WTC11 (cell line): Measurements from ENCODE around the gene MTUS2. TPM values are rescaled to one million over a fixed set of nuclear protein-coding genes. Genes with fewer than 3 reads are reported as not detected.

Experiments
- ATAC-seq: fragments of 200-7000 bp; cut with Tn5 transposase; 2 replicates; pipeline ENCODE4 v1.10.0; 2021; ENCODE audit warnings: mild to moderate bottlenecking, moderate library complexity
- CTCF ChIA-PET: fragments of 300-600 bp; sonication (Branson Sonifier 250); formaldehyde crosslinking; loops from one replicate; lab custom pipeline; 2021; ENCODE audit warnings: antibody characterized with exemption; lab: Charles Lee
- POLR2A ChIA-PET: fragments of 350-600 bp; sonication (Branson Sonifier 250); formaldehyde crosslinking; loops from one replicate; lab custom pipeline; 2021; ENCODE audit warnings: antibody characterized with exemption; lab: Charles Lee
- DNase-seq: peaks from one replicate; pipeline ENCODE4 v3.0.0; 2021; ENCODE audit warnings: low spot score
- H3K27ac Mint-ChIP-seq: 2 replicates; pipeline ENCODE4 v1.8.0; 2021; ENCODE audit warnings: mixed read lengths
- H3K27me3 Mint-ChIP-seq: 2 replicates; pipeline ENCODE4 v1.8.0; 2021; ENCODE audit warnings: low read depth, mild to moderate bottlenecking, moderate library complexity, mixed read lengths
- H3K36me3 Mint-ChIP-seq: 2 replicates; pipeline ENCODE4 v1.8.0; 2021; ENCODE audit warnings: mixed read lengths
- H3K4me1 Mint-ChIP-seq: 2 replicates; pipeline ENCODE4 v1.8.0; 2022; ENCODE audit warnings: mixed read lengths
- H3K4me3 Mint-ChIP-seq: 2 replicates; pipeline ENCODE4 v1.8.0; 2021; ENCODE audit warnings: mild to moderate bottlenecking, moderate library complexity, mixed read lengths
- H3K9me3 Mint-ChIP-seq: 2 replicates; pipeline ENCODE4 v1.8.0; 2021; ENCODE audit warnings: mixed read lengths
- AFF4 ChIP-seq: sonication (generic); formaldehyde crosslinking; IDR thresholded peaks from 2 replicates; pipeline ENCODE4 v1.8.1; 2023; ENCODE audit warnings: mild to moderate bottlenecking, missing genetic modification reagents, borderline replicate concordance
- CREM ChIP-seq: sonication (generic); formaldehyde crosslinking; IDR thresholded peaks from 2 replicates; pipeline ENCODE4 v1.8.1; 2022; ENCODE audit warnings: mild to moderate bottlenecking, missing genetic modification reagents, moderate library complexity
- EMX1 ChIP-seq: fragments of 250-450 bp; sonication (Bioruptor Pico); IDR thresholded peaks from 2 replicates; pipeline ENCODE4 v1.8.0; 2021; ENCODE audit warnings: mild to moderate bottlenecking
- FOXP1 ChIP-seq: sonication (generic); formaldehyde crosslinking; IDR thresholded peaks from 2 replicates; pipeline ENCODE4 v1.8.0; 2022; ENCODE audit warnings: missing genetic modification reagents, mild to moderate bottlenecking, moderate library complexity, borderline replicate concordance
- GABPB1 ChIP-seq: sonication (generic); formaldehyde crosslinking; IDR thresholded peaks from 2 replicates; pipeline ENCODE4 v1.8.1; 2023; ENCODE audit warnings: mild to moderate bottlenecking, missing genetic modification reagents
- GTF2I ChIP-seq: fragments of 250-450 bp; sonication (Bioruptor Pico); conservative IDR thresholded peaks from 2 replicates; pipeline ENCODE4 v1.4.0; 2021; ENCODE audit warnings: mild to moderate bottlenecking
- JAZF1 ChIP-seq: fragments of 250-450 bp; sonication (Bioruptor Pico); IDR thresholded peaks from 2 replicates; pipeline ENCODE4 v1.9.0; 2021; ENCODE audit warnings: moderate library complexity, mild to moderate bottlenecking, inconsistent platforms
- MAX ChIP-seq: sonication (generic); formaldehyde crosslinking; IDR thresholded peaks from 2 replicates; pipeline ENCODE4 v1.8.0; 2022; ENCODE audit warnings: mild to moderate bottlenecking, missing genetic modification reagents
- OVOL2 ChIP-seq: fragments of 250-450 bp; sonication (Bioruptor Pico); IDR thresholded peaks from 2 replicates; pipeline ENCODE4 v1.9.0; 2021; ENCODE audit warnings: mild to moderate bottlenecking, borderline replicate concordance
- SMAD3 ChIP-seq: sonication (generic); formaldehyde crosslinking; IDR thresholded peaks from 2 replicates; pipeline ENCODE4 v1.8.0; 2022; ENCODE audit warnings: missing genetic modification reagents, mild to moderate bottlenecking, borderline replicate concordance
- SMAD4 ChIP-seq: sonication (generic); formaldehyde crosslinking; IDR thresholded peaks from 2 replicates; pipeline ENCODE4 v1.8.0; 2022; ENCODE audit warnings: mild to moderate bottlenecking, missing genetic modification reagents
- SOX15 ChIP-seq: fragments of 250-450 bp; sonication (Bioruptor Pico); IDR thresholded peaks from 2 replicates; pipeline ENCODE4 v1.9.0; 2021; ENCODE audit warnings: mild to moderate bottlenecking
- ZNF232 ChIP-seq: sonication (generic); formaldehyde crosslinking; IDR thresholded peaks from 2 replicates; pipeline ENCODE4 v1.8.0; 2022; ENCODE audit warnings: mild to moderate bottlenecking, missing genetic modification reagents
- ZNF512 ChIP-seq: sonication (generic); formaldehyde crosslinking; IDR thresholded peaks from 2 replicates; pipeline ENCODE4 v1.8.1; 2022; ENCODE audit warnings: missing genetic modification reagents, borderline replicate concordance
- total RNA-seq: library from RNA; stranded (reverse); gene quantifications from 3 replicates; pipeline ENCODE4 v1.2.3, GENCODE V29; 2021
- TF ChIP-seq, protein P1 (sequence below): fragments of 250-450 bp; sonication (Bioruptor Pico); IDR thresholded peaks from 2 replicates; pipeline ENCODE4 v1.8.0; 2021; ENCODE audit warnings: mild to moderate bottlenecking
- TF ChIP-seq, protein P2 (sequence below): sonication (generic); formaldehyde crosslinking; IDR thresholded peaks from 2 replicates; pipeline ENCODE4 v1.8.0; 2022; ENCODE audit warnings: missing genetic modification reagents
- TF ChIP-seq, protein P3 (sequence below): fragments of 250-450 bp; sonication (Bioruptor Pico); IDR thresholded peaks from 2 replicates; pipeline ENCODE4 v1.9.0; 2021; ENCODE audit warnings: moderate library complexity, mild to moderate bottlenecking, inconsistent platforms, borderline replicate concordance

Gene MTUS2
- total RNA-seq, 1 experiment from 2014 or later = 0.22 TPM

GRCh38 chr13:28976636-28977035 is 156.5 kb downstream of the MTUS2 start:
- H3K27me3 Mint-ChIP-seq = no peaks in the 10 kb centered on the region
- POLR2A ChIA-PET = no interaction called here

DNA sequence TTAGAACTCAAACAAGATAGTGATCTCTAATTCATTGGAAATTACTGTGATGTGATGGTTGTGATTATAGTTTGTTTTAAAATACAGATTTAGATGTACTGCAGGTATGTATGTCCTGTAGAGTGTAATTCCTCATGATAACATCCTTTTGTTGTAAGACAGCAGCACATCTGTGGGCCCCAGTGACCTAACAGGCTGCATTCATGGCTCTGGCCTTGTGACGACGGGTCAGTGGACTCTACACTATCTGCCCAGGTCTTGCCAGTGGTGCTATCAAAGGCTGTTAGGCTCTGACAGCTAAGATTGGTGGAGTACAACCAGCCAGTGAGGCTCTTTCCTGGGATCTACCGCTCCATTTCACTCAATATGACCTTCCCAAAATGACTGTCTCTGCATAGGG is 158.4 kb downstream of the MTUS2 start:
- no peak for ATAC-seq
- no peaks in the 10 kb centered on the region for H3K27me3 Mint-ChIP-seq

More at GRCh38 chr13:28976636-28977035, 156.5 kb downstream of the MTUS2 start:
- Mint-ChIP-seq H3K36me3 (no peaks in the 10 kb centered on the region), H3K27ac (no peak overlapping the region), H3K4me3 (no peak overlapping the region), H3K9me3 (no peaks in the 10 kb centered on the region), H3K4me1 (no peaks in the 10 kb centered on the region)
- no peak for DNase-seq
- CTCF ChIA-PET = no interaction called here
- TF ChIP-seq FOXP1 = no peak
- TF ChIP-seq, protein P1, sequence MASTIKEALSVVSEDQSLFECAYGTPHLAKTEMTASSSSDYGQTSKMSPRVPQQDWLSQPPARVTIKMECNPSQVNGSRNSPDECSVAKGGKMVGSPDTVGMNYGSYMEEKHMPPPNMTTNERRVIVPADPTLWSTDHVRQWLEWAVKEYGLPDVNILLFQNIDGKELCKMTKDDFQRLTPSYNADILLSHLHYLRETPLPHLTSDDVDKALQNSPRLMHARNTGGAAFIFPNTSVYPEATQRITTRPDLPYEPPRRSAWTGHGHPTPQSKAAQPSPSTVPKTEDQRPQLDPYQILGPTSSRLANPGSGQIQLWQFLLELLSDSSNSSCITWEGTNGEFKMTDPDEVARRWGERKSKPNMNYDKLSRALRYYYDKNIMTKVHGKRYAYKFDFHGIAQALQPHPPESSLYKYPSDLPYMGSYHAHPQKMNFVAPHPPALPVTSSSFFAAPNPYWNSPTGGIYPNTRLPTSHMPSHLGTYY = no peak
- ATAC-seq = no peak

GRCh38 chr13:28981530-28981929 is 161.4 kb downstream of the MTUS2 start:
- Mint-ChIP-seq H3K27ac (no peak overlapping the region), H3K36me3 (no peaks in the 10 kb centered on the region), H3K27me3 (no peaks in the 10 kb centered on the region), H3K4me1 (no peaks in the 10 kb centered on the region), H3K9me3 (no peaks in the 10 kb centered on the region), H3K4me3 (no peak overlapping the region)
- ATAC-seq (no peak), DNase-seq (no peak)
- CTCF ChIA-PET = interaction anchor here (0.9 kb wide), 1 partner anchor 338 kb away, joined by 3 read pairs; no protein-coding TSS in a partner anchor
- POLR2A ChIA-PET = no interaction called here
- TF ChIP-seq SMAD4 (CRISPR knock-in tag) = no peak
- no peak for TF ChIP-seq CREM
- no peak for TF ChIP-seq ZNF232 (CRISPR knock-in tag)
- no peak for TF ChIP-seq SOX15
- no peak for TF ChIP-seq EMX1 (CRISPR knock-in tag)
- TF ChIP-seq OVOL2 (CRISPR knock-in tag) = no peak
- no peak for TF ChIP-seq AFF4 (CRISPR knock-in tag)
- TF ChIP-seq MAX (CRISPR knock-in tag) = no peak
- TF ChIP-seq, protein P2, sequence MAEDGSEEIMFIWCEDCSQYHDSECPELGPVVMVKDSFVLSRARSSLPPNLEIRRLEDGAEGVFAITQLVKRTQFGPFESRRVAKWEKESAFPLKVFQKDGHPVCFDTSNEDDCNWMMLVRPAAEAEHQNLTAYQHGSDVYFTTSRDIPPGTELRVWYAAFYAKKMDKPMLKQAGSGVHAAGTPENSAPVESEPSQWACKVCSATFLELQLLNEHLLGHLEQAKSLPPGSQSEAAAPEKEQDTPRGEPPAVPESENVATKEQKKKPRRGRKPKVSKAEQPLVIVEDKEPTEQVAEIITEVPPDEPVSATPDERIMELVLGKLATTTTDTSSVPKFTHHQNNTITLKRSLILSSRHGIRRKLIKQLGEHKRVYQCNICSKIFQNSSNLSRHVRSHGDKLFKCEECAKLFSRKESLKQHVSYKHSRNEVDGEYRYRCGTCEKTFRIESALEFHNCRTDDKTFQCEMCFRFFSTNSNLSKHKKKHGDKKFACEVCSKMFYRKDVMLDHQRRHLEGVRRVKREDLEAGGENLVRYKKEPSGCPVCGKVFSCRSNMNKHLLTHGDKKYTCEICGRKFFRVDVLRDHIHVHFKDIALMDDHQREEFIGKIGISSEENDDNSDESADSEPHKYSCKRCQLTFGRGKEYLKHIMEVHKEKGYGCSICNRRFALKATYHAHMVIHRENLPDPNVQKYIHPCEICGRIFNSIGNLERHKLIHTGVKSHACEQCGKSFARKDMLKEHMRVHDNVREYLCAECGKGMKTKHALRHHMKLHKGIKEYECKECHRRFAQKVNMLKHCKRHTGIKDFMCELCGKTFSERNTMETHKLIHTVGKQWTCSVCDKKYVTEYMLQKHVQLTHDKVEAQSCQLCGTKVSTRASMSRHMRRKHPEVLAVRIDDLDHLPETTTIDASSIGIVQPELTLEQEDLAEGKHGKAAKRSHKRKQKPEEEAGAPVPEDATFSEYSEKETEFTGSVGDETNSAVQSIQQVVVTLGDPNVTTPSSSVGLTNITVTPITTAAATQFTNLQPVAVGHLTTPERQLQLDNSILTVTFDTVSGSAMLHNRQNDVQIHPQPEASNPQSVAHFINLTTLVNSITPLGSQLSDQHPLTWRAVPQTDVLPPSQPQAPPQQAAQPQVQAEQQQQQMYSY (CRISPR knock-in tag) = no peak
- TF ChIP-seq GTF2I (CRISPR knock-in tag) = no peak

More for the DNA sequence above, 158.4 kb downstream of the MTUS2 start:
- POLR2A ChIA-PET = no interaction called here
- H3K9me3 Mint-ChIP-seq = no peaks in the 10 kb centered on the region
- H3K4me3 Mint-ChIP-seq = no peak overlapping the region
- no peak for DNase-seq
- no peaks in the 10 kb centered on the region for H3K36me3 Mint-ChIP-seq
- no peaks in the 10 kb centered on the region for H3K4me1 Mint-ChIP-seq
- TF ChIP-seq, protein P3, sequence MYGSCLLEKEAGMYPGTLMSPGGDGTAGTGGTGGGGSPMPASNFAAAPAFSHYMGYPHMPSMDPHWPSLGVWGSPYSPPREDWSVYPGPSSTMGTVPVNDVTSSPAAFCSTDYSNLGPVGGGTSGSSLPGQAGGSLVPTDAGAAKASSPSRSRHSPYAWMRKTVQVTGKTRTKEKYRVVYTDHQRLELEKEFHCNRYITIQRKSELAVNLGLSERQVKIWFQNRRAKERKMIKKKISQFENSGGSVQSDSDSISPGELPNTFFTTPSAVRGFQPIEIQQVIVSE (CRISPR knock-in tag) = no peak
- TF ChIP-seq ZNF512 (CRISPR knock-in tag) = no peak
- no peak for TF ChIP-seq SMAD3 (CRISPR knock-in tag)
- no peak for TF ChIP-seq GABPB1 (CRISPR knock-in tag)
- no peak for TF ChIP-seq GTF2I (CRISPR knock-in tag)
- TF ChIP-seq JAZF1 (CRISPR knock-in tag) = no peak
- TF ChIP-seq, all 79 proteins: peak for 0
- CTCF ChIA-PET = no interaction called here
- H3K27ac Mint-ChIP-seq = no peak overlapping the region
